ENCODE results near the gene SIRT2.

SIRT2 gene

GRCh38 chr19:38853214-38853613 is 46.2 kb downstream of the SIRT2 start:
- no peaks in the 10 kb centered on the region for H3K9me3 Mint-ChIP-seq
- H3K4me1 Mint-ChIP-seq, result peaks cover 33 to 47% of the 10 kb centered on the region in 2 donors
- peaks cover 20 to 34% of the 10 kb centered on the region in 2 donors for H3K36me3 Mint-ChIP-seq
- H3K27me3 Mint-ChIP-seq, result no peaks in the 10 kb centered on the region
- ATAC-seq (replicated peaks) (no peak), DNase-seq (no peak)
- peak overlapping the region; percentile 99 for H3K27ac Mint-ChIP-seq
- peak overlapping the region; percentile 91 to 98 for H3K4me3 Mint-ChIP-seq

DNA sequence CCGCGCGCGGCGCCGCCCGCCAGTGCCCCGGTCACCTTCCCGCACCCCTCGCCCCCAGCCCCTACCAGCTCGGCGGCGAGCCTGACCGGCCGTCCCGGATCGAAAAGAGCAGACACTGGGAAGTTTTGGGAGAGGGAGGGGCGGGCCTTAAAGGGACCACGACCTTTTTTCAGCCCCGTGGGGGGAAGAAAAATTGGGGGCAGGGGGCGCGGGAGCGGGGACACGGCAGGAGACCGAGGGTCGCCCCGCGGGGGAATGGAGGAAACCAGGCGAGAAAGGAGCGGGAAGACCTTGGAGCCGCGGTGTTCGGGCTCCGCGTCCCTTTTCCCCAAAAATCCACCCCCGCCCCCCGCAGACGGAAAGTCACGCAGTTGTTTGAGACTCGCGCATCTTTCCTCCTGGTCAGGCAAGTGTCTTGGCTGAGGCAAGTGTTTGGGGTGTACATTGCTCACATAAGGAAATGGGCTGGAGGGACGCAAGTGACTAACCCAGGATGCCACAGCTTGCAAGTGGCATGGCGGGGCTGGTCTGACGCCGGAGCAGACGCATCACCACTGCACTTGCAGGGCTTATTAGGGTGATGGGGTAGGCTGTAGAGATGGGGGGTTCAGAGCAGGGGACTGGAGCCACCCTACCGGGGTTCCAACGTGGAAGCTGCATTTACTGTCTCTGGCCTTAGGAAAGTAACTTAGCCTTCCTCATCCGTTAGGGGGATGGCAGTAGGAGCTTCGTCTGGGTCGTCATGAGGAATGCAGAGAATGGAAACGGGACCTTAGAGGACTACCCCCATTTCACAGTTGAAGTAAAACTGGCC is 47.0 kb downstream of the SIRT2 start:
- DNase-seq (peak; percentile 47), ATAC-seq (replicated peaks) (peak in 1 of 2 donors; percentile 3)
- H3K27me3 Mint-ChIP-seq, result no peaks in the 10 kb centered on the region
- no peaks in the 10 kb centered on the region for H3K9me3 Mint-ChIP-seq
- H3K27ac Mint-ChIP-seq, result peak overlapping the region; percentile 99
- H3K36me3 Mint-ChIP-seq, result peaks cover 25 to 41% of the 10 kb centered on the region in 2 donors
- H3K4me1 Mint-ChIP-seq, result peaks cover 30 to 47% of the 10 kb centered on the region in 2 donors
- peak overlapping the region; percentile 91 to 98 for H3K4me3 Mint-ChIP-seq

GRCh38 chr19:38851622-38852230 is 47.7 kb downstream of the SIRT2 start:
- ATAC-seq (replicated peaks) (peak; percentile 17 to 30), DNase-seq (peak; percentile 90)
- Mint-ChIP-seq H3K36me3 (peaks cover 27 to 46% of the 10 kb centered on the region in 2 donors), H3K27me3 (no peaks in the 10 kb centered on the region), H3K9me3 (no peaks in the 10 kb centered on the region), H3K4me3 (peak overlapping the region; percentile 98), H3K4me1 (peaks cover 29 to 47% of the 10 kb centered on the region in 2 donors), H3K27ac (peak overlapping the region; percentile 100)

- peak; percentile 47 for DNase-seq
- Mint-ChIP-seq H3K36me3 (peaks cover 25 to 45% of the 10 kb centered on the region in 2 donors), H3K4me3 (peak overlapping the region; percentile 89 to 98), H3K4me1 (peaks cover 25 to 45% of the 10 kb centered on the region in 2 donors), H3K9me3 (no peaks in the 10 kb centered on the region), H3K27me3 (no peaks in the 10 kb centered on the region), H3K27ac (peak overlapping the region; percentile 100)
- ATAC-seq (replicated peaks), result no peak
Observed at GRCh38 chr19:38850976-38851621, 48.3 kb downstream of the SIRT2 start.

DNA sequence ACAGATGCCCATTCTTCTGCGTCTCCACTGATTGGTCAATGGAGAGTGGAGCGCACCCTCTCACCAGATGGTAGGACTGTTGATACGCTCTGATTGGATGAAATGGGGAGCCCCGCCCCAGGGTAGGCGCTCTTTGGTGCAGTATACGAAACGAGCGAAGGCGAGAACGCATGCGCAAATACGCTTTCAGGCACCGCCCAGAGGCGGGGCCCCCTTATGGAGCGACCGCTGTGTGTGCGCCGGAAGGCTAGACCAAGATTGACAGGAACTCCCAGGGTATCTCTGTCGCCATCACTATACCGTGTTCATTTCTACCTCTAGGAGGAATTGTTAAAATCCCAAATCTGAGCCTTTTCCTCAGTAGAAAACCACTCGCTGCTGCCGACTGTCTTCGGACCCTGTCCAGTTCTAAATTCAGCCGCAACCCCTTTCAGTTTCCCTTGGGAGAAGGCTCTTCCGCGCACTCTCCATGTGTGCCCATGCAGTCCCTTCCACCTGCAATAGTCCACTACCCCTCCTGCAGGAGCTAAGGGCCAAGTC is 48.9 kb downstream of the SIRT2 start:
- H3K9me3 Mint-ChIP-seq, result no peaks in the 10 kb centered on the region
- DNase-seq (no peak), ATAC-seq (replicated peaks) (peak; percentile 78 to 79)
- H3K4me1 Mint-ChIP-seq, result peaks cover 29 to 50% of the 10 kb centered on the region in 2 donors
- no peaks in the 10 kb centered on the region for H3K27me3 Mint-ChIP-seq
- H3K36me3 Mint-ChIP-seq, result peaks cover 31 to 51% of the 10 kb centered on the region in 2 donors
- H3K27ac Mint-ChIP-seq, result peak overlapping the region; percentile 100
- peak overlapping the region; percentile 89 to 98 for H3K4me3 Mint-ChIP-seq

GRCh38 chr19:38849860-38850435 is 49.5 kb downstream of the SIRT2 start, which contains the start of gene HNRNPL:
Gene HNRNPL, minus strand, starts transcription at chr19:38849986. Its CDS starts 20 bp downstream, at chr19:38849966.
- ATAC-seq (replicated peaks), result peak; percentile 60 to 69

GRCh38 chr19:38849147-38849859 is 50.1 kb downstream of the SIRT2 start:
- Mint-ChIP-seq H3K4me3 (peak overlapping the region; percentile 89 to 98), H3K4me1 (peaks cover 35 to 60% of the 10 kb centered on the region in 2 donors), H3K27ac (peak overlapping the region; percentile 100), H3K9me3 (no peaks in the 10 kb centered on the region), H3K27me3 (no peaks in the 10 kb centered on the region), H3K36me3 (peaks cover 36 to 59% of the 10 kb centered on the region in 2 donors)
- DNase-seq (peak; percentile 96), ATAC-seq (replicated peaks) (peak; percentile 19 to 35)

More at GRCh38 chr19:38849860-38850435, 49.5 kb downstream of the SIRT2 start, which contains the start of gene HNRNPL:
- Mint-ChIP-seq H3K4me1 (peaks cover 32 to 55% of the 10 kb centered on the region in 2 donors), H3K27me3 (no peaks in the 10 kb centered on the region), H3K9me3 (no peaks in the 10 kb centered on the region), H3K27ac (peak within 1 kb of the TSS; percentile 100), H3K4me3 (peak within 1 kb of the TSS; percentile 89 to 98), H3K36me3 (peaks cover 34 to 55% of the 10 kb centered on the region in 2 donors)
- peak; percentile 99 for DNase-seq

- ATAC-seq (replicated peaks), result no peak
- H3K36me3 Mint-ChIP-seq, result peaks cover 44 to 67% of the 10 kb centered on the region in 2 donors
- peaks cover 42 to 68% of the 10 kb centered on the region in 2 donors for H3K4me1 Mint-ChIP-seq
Observed at GRCh38 chr19:38848299-38849146, 50.9 kb downstream of the SIRT2 start.

GRCh38 chr19:38846097-38846496 is 53.3 kb downstream of the SIRT2 start:
- no peak overlapping the region for H3K4me3 Mint-ChIP-seq
- H3K4me1 Mint-ChIP-seq, result peaks cover 49 to 69% of the 10 kb centered on the region in 2 donors
- peak overlapping the region; percentile 86 for H3K27ac Mint-ChIP-seq
- peaks cover 56 to 74% of the 10 kb centered on the region in 2 donors for H3K36me3 Mint-ChIP-seq
- no peaks in the 10 kb centered on the region for H3K27me3 Mint-ChIP-seq
- H3K9me3 Mint-ChIP-seq, result no peaks in the 10 kb centered on the region
- ATAC-seq (replicated peaks) (no peak), DNase-seq (no peak)

More at GRCh38 chr19:38848299-38849146, 50.9 kb downstream of the SIRT2 start:
- no peak for DNase-seq
- Mint-ChIP-seq H3K4me3 (peak overlapping the region; percentile 89 to 98), H3K9me3 (no peaks in the 10 kb centered on the region), H3K27me3 (no peaks in the 10 kb centered on the region), H3K27ac (peak overlapping the region; percentile 100)

GRCh38 chr19:38845374-38846024 is 53.9 kb downstream of the SIRT2 start:
- peak overlapping the region; percentile 20 to 56 for H3K4me3 Mint-ChIP-seq
- H3K27ac Mint-ChIP-seq, result peak overlapping the region; percentile 86
- ATAC-seq (replicated peaks) (no peak), DNase-seq (no peak)
- H3K4me1 Mint-ChIP-seq, result peaks cover 49 to 75% of the 10 kb centered on the region in 2 donors
- no peaks in the 10 kb centered on the region for H3K9me3 Mint-ChIP-seq
- H3K27me3 Mint-ChIP-seq, result no peaks in the 10 kb centered on the region
- peaks cover 61 to 76% of the 10 kb centered on the region in 2 donors for H3K36me3 Mint-ChIP-seq

- Mint-ChIP-seq H3K4me3 (peak overlapping the region in 1 of 2 donors; percentile 25), H3K9me3 (no peaks in the 10 kb centered on the region), H3K27ac (peak overlapping the region; percentile 80), H3K36me3 (peaks cover 66 to 84% of the 10 kb centered on the region in 2 donors), H3K4me1 (peaks cover 51 to 85% of the 10 kb centered on the region in 2 donors), H3K27me3 (no peaks in the 10 kb centered on the region)
- no peak for DNase-seq
- no peak for ATAC-seq (replicated peaks)
Observed at GRCh38 chr19:38844093-38844686, 55.2 kb downstream of the SIRT2 start.

Measured in stimulated activated naive B cell treated with anti-CD40 and anti-IgM and Interleukin-4, amounts not matched to agents 10 μg/mL and 1 μg/mL and 100 μg/mL, for 72 hours (primary cell).